G401.6 (cell line): Measurements from ENCODE around the gene DRD3.

ENCODE experiments used
- FAIRE-seq: peaks from 2 replicates; lab custom pipeline; 2012; peaks lifted over from hg19 to GRCh38; lab: Jason Lieb, UNC

The DRD3 gene

DNA sequence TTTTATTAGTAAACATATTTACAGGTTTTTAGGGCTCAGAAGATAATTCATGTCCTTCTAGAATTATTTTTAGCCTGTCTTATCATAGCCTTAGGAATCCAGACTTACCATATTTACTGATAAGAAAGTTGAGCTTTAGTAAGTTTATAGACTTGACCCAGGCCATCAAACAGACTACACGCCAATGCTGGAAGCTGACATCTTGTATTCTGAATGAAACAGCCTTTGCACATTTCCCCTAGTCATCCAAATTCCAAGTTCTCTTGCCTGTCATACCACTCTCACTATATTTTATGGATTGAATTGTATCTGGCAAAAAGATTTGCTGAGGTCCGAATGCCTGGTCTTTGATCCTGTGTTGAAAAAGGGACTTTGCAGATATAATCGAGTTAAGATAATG, 58.6 kb downstream of the DRD3 start:
- FAIRE-seq, result no peak

DNA sequence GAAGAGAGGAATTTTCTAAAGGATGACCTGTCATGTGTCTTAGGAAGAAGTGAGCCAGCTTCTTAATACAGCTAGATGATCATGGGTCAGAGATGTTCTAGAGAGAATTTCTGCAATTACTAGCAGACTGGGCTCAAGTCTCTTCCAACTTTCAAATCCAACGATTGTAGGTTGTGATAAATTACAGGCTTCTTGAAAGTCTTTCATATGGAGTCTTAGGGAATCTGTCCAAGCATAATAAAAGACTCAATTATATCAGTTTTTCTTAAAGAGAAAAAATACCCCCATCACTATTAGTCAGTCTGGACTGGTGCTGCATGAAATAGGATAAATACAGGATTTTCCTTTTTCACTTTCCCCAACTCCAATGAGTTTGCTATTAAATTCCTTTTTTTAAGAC, 59.1 kb downstream of the DRD3 start:
- FAIRE-seq, result no peak

DNA sequence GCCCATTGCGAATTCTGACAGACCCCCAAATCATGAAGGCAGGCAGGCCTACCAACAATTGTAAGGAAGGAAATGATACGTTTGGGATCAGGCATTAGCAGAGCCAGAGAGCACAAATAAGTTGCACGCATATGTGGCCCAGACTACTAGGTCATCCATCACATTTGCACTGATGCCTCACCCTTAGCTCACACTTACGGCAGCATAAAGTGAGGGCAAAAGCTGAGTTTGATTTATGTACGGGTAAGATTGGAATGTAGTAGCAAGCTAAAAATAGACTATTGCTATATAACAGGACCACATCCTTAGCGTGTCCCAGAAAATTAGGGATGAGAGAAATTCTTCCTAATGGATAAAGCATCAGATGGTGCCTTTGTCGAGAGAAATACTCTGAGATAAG, 63.7 kb downstream of the DRD3 start:
- no peak for FAIRE-seq

DNA sequence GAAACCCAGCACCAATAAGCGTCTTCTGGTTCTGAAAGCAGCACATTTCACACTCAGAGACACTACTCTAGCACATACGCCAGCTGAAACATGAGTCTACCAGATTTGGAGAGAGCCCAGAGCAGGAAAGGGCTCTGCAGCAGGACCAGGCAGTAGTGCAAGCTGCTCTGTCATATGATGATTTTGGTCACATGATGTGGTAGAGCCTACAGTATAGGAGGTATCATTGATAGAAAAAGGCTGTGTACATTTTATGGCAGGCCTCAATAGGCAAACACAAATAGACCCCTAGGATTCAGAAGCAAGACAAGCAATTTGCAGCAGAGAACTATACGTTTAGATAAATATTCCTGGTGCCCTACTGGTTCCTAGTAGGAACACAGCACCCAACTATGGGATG, 64.1 kb downstream of the DRD3 start:
- FAIRE-seq, result no peak

DNA sequence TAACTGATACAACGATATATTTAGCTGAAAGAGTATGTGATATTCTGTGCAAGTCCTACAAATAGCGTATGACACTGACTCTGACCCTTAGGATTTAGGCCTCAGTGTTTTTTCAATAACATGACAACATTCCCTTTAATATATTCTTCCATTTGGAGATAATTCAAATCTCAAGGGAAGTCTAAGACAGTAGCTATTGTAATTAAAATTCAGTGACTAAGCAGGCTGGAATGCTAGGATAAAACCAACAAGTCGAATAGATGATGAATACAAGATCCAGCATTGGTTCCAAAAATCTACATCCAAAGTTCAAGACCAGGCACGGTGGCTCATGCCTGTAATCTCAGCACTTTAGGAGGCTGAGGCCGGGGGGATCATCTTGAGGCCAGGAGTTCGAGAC, 66.2 kb downstream of the DRD3 start:
- FAIRE-seq, result no peak

DNA sequence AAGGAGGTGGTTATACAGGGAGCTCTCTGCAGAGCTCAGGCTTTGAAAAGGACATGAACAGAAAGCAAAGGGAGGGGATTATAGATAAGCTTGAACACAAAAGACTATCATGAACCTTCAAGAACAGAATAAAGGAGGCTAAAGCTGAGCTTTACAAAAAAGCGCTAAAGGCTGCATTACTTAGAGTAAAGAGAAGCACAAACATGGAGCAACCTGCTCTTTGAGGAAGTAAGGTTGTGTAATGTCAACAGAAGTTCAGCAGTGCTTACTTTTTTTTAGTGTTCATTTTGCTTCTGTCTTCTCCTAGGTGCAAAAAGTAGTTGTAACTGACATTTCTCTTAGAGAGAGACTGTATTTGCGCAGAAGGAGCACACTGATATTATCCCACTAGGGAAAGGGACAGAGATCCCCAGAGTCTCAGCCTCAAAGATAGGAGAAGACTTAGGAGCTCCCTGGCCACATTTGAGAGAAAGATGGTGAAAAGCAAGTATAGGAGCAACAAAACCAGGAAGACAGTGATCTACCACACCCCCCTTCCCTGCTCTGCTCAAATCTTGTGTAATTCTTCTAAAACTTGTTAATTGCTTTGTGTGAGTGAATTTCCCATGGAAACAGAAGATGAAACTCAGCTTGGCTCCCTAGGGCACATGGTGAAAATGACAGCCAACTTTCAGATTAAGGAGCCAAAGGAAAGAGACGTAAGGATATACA, 67.6 kb downstream of the DRD3 start:
- no peak for FAIRE-seq

DNA sequence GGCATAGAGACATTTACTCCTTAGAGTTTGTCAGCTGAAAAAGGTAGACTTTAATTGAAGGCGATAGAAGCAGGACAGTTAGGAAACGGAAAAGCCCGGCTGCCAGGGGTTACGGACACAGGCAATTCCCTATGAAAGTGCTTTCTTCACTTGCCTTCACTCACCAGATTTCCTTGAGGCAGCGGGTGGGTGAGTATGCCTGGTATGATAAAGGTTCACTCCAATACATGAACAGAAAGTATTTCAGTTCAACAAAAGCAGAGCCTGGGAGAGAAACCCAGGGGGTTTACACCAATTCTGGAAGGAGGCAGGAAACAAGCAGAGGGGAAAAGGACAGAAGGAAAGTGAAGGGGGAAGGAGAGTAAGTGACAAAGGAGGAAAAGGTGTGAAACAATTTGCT, 68.4 kb downstream of the DRD3 start:
- FAIRE-seq, result no peak

DNA sequence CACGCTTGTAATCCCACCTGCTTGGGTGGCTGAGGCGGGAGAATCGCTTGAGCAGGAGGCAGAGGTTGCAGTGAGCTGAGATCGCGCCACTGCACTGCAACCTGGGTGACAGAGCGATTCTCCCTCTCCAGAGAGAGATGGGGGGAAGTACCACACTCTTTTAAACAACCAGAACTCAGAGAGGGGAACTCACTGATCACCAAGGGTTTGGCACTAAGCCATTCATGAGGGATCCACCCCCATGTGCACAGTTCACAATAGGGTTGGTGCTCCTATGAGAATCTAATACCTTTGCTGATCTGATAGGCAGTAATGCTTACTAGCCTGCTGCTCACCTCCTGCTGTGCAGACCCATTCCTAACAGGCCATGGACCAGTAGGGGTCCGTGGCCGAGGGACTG, 70.7 kb downstream of the DRD3 start:
- no peak for FAIRE-seq

DNA sequence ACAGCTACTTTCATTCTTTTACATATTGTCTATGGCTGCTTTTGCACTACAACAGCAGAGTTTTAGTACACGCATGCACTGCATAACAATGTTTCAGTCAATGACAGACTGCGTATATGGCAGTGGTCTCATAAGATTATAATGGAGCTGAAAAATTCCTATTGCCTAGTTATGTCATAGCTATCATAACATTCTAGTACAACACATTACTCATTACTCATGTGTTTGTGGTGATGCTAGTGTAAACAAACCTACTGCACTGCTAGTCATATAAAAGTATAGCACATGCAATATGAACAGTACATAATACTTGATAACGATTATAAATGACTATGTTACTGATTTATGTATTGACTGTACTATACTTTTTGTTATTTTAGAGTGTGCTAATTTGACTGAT, 74.4 kb downstream of the DRD3 start:
- FAIRE-seq, result no peak

DNA sequence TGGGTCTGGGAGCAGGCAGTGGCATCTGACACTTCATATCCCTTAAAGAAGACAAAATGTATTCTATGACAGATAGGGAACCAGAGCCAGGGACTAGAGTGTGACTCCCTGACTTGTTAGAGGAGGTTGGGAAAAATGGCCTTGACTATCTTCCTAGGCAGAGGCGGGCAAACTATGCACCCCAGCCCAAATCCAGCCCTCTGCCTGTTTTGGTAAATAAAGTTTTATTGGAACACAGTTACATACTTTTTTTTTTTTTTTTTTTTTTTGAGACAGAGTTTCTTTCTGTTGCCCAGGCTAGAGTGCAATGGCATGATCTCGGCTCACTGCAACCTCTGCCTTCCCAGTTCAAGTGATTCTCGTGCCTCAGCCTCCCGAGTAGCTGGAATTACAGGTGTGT, 75.0 kb downstream of the DRD3 start:
- FAIRE-seq, result no peak

DNA sequence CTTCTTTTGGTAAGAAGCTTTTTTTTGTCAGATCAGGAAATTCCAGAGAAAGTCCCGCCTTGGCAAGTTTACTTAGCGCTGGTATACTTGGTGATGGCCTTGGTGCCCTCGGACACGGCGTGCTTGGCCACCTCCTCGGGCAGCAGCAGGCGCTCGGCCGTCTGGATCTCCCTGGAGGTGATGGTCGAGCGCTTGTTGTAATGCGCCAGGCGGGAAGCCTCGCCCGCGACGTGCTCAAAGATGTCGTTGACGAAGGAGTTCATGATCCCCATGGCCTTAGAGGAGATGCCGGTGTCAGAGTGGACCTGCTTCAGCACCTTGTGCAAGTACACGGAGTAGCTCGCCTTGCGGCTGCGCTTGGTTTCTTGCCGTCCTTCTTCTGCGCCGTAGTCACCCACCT, 75.7 kb downstream of the DRD3 start:
- no peak for FAIRE-seq

DNA sequence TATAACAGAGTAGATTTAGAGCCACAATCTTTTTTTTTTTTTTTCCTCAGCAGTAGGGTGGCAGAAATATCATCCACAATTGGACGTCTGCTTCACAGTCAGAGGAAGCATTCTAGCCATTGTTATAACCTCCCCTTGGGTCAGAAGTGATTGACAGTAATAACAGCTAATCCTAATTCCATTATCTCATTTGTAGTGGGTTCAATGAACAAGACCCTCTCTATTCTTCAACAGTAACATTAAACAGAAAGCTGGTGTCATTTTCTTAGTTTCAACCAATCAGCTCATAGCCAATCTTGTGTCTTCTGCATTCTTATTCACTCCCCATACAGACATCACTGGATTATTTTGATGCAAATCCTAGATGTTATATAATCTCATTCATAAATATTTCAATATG, 77.8 kb downstream of the DRD3 start:
- FAIRE-seq, result no peak

DNA sequence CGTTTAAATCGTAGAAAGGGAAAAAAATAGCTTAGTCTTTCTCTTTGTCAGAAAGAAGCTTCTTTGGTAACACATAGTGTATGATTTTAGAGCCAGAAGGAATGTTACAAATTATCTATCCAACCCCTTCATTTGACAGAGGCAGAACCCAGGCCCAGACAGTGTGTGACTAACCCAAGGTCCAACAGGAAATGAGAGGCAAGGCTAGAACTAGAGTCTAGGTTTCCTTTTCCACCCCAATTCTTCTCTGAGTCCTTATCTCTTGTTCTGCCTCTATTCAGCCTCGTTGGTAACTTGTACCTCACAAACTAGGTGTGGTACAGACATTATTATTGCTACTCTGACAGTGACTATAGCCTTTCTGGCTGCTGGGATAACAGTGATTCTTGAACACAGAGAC, 83.1 kb downstream of the DRD3 start:
- FAIRE-seq, result no peak

DNA sequence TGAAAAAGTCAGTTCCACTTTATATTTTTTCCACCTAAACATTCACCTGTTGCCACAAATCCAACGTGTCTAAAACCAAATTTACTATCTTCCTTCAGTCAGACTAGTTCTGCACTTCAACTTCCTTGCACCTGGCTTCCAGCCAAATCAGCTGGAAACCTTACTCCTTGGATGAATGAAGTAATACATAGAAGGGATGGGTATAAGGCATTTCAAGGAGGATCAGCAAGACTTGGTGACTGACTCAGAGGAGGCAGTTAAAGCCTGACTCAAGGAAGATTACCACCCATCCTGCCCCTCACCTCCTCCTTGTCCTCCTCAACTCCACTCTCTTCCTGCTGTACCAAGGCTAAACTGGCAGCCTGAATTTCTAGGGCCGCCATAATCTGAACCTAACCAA, 85.3 kb downstream of the DRD3 start:
- FAIRE-seq, result no peak

DNA sequence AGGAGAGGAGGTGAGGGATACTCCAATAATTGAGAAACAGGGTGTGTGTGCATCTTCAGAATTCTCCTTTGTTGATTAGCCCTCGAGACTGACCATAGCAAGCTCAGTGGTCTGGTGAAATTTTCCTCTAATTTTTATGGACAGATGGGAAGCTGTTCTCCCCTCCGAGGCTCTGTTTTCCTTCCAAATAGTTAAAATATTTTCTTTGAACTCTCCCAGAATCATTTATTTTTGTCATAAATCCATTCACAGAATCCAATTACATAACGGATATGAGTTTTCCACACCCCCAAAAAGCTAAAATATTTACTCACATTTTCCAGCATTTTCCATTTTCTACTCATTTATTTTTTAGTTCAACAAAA, 85.9 kb downstream of the DRD3 start:
- FAIRE-seq, result no peak

DNA sequence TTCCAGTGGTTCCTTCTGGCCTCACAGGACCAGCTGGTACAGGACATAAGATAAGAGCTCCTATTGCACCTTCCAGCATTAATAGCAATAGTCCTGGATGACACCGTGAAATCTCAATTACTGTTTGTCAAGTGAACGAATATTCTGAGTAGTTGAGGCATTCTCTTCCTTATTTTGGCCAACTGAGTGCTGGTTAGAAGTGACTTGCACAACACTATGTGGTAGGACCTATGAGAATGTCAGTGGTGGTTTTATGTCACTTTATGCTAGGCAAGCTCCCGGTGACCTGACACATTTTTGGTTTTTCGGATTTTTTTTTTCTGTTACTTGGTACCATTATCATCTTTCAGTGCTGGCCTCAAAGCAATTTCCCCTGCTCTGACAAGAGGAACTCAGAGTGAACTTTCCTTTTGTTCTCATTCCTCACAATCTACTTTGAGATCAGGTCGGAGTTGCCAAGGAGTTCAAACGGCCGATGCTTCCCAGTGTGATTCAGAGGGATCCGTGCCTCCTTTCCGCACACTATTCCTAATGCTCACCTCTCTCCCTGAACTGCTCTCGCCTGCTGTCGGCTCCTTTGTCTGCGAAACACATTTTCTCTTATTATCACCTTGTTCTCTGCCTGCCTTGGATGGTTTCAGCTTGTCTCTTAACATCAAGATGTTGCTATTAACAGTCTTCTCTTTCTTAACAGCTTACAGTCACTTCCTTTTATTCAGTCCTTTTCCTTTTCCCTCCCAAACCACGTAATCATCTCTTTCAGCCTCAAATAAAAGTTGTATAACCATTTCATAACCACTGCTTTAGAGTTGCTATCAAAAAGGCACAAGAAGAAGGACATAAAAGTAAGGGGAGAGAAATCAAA, 86.5 kb downstream of the DRD3 start:
- no peak for FAIRE-seq

DNA sequence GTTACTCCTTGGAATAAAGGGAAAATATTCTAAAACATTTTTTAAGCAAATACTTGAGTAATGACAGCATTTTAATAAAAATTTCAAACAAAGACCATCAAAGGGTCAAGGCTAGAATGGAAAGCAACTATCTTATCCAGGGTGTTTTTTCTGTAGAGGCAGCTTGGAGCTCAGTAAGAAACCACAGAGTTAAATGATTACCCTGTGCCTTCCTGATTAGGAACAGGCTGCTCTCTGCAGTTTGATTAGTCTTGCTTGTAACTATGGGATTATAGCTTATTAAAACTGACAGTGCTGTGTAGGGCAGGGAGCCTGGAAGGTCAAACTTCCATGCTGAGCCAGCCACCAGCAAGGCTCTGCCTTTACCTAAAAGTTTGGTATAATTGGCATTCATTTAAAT, 89.2 kb downstream of the DRD3 start:
- FAIRE-seq, result no peak

DNA sequence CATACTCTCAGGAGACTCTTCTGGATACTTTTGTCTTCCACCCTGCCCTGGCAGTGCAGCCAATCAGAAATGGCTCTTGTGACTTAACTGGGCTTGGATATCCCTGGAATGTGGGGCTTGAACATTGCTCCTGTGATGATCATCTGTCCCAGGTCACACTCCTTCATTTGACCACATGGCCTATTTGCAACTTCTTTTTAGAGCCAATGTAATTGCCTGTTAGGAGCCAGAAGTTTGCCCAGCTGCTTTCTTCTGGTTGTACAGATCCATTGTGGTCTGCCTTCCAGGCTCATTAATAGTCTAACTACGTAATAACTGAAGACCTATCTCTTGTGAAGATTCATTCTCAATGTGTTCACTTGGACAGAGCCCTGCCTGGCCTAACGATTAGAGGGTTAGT, 92.5 kb downstream of the DRD3 start:
- FAIRE-seq, result no peak

DNA sequence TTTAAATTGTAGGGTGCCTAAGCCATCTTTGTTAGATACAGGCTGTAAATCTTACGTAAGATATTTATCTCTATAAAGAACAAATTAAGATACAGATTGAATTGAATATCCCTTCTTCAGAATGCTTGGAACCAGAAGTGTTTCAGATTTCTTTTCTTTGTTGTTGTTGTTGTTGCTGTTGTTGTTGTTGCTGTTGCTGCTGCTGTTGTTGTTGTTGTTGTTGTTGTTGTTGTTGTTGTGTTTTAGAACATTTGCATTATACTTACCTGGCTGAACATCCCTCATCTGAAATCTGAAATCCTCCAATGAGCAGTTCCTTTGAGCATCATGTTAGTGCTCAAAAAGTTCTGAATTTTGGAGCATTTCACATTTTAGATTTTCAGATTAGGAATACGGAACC, 95.7 kb downstream of the DRD3 start:
- no peak for FAIRE-seq

DNA sequence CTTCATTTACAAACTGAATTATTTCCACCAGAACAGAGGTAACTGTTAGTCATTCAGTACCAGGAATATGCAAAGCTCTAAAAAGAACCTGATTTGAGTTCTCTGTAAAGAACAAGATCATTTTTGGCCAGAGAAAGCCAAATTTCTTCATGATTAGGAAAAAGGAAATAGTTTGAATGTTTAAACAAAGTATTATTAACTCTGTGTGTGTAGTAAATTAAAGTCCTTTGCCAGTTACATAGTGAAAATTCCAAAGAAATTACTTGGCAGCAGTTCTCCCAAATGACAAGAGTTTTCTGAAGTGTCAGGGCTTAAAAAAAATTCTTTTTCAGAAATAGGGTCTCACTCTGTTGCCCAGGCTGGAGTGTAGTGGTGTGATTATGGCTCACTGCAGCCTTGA, 97.8 kb downstream of the DRD3 start:
- FAIRE-seq, result no peak

DNA sequence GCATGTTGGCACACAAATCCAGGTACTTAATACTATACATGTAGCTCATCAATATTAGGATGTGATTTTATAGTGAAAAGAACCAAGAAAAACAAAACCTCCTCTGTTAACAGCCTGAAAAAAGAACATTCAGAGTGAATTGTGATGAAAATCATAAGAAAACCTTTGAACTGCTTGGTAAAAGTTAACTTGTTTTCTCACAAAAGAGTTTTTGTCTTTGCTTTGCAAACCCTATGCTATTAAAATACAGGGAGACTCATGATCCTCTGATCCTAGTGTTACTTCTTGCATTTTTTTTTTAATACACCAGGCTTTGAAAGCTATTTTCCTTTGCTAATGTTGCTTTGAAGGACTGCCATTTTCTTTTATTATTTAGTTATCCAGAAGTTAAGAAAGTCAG, 98.7 kb downstream of the DRD3 start:
- FAIRE-seq, result no peak

DNA sequence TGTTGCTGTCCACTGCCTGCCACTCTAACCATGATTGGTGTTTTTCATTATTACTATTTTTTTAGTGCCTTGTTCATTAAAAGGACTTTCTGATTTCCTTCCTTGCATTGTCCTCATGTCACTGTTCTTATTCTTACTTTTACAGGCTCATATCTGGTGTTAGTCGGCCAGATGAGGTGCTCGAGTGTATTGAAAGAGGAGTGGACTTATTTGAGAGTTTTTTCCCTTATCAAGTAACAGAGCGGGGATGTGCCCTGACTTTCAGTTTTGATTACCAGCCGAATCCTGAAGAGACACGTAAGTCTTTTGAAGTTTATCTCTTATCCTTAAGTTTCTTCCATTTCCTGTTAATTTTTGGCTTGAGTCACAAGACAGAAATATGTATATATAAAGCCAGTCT, 99.1 kb downstream of the DRD3 start:
- no peak for FAIRE-seq

DNA sequence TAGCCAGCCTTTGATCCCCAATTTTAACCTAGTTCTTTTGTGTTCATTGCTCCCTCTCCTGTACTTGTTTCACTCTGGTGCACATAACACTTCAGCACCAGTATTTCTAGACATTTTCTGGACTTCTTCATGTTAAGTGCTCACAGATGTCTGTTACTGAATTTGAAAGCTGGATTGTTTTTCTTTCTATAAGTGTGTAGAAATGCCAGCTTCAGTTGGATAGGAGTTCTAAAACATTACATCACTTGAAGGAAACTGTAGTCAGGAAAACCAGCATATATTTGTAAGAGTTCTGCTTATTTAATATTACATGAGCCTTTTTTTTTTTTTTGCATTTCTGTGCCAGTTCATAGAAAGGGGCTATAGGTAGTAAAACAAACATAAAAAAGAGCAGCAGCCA, 100.7 kb downstream of the DRD3 start:
- FAIRE-seq, result no peak
